IPS-NIHi7 (cell line): Measurements from ENCODE around the gene PRDX5.

ENCODE experiments used
- DNase-seq: peaks from one replicate; pipeline ENCODE4 v3.0.0; 2012; ENCODE audit warnings: mixed read lengths; ENCODE audit errors: extremely low spot score

PRDX5 gene

DNA sequence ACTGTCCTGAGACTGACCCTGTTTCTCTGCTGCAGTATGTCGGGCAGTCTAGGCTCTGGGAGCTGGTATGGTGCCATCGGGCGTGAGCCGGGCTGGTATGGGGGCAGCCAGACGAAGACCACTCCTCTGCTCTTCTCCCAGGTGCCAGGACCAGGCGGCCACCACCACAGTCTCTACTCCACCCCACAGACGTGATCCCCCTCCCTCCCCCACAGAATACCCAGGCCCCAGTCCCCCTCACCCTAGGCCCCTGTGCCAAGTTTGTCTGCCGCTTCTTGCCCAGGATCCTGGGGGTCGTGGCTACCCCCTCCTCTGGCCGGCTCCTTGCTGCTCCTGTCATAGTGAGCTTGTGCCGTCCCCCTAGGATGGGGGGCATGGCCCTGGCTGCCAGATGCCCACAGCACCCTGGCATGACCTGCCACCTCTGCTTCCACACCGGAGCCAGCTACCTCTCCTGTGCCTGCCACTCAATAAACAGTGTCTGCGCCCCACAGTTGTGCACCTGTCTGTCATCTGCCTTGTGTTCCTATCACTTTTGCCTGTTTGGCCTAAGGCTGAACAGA lies 28.8 kb upstream of the PRDX5 start:
- no peak for DNase-seq

DNA sequence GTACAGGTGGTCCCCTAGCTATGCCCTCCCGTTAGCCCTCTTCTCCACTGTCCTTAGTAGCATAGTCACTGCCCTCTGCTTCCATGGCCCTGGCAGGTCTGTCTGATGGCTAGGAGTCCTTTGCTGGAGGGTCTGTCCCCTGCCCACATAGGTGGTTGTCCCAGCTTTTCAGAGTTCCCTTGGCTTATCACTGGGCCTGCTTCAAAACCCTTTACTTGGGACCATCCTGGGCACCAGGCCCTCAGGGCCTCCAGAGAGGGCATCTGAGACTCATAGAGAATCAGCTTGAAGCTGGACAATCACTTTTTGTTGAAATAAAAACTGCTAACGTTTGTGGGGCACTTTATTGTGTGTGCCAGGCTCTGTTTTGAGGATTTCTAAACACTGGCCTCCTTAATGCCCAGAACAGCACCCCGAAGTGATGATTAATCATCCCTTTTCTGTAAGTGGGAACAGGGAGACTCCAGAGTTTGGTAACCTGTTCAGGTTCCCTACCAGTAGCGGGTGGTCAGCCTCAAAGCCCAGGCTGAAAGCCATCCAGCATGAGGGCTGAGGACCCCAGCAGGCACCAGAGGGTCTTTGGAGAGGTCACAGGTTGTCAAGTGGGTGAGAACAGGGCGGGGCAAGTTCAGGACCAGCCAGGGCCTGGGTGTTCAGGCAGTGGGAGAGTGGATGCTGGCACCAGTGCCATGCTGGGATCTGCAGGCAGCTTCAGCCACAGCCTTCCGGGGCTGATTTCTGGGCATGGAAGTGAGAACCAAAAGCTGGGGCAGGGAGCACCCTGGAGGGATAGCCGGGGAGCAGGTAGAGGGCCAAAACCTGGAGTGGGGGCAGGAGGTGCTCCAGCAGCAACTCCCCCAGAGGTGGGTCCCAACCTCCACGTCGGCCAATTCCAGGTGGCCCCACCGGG lies 27.3 kb upstream of the PRDX5 start:
- DNase-seq, result no peak

DNA sequence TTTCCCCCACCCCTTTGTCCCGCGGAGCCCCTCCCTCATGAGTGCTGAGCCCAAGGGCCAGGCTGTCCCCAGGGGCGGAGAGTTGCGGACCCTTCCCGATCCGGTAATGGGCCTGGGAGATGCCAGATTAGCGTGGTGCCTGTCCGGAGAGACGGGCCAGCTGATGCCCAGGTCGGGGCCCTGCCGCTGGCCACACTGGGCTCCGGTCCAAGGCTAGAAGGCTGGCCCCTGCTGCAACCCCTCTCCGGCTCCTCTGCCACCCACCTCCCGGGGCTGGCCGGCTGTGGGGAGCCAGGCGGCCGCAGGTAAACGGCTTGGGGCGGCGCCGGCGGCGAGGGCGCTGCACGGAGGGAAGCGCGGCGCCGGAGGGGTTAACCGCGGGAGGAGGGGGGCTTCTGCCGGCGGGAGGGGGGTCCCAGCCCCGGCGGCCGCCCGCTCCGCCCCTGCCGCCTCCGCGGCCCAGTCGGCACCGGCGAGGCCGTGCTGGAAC lies 26.6 kb upstream of the PRDX5 start, which contains the start of gene KCNK4:
Gene KCNK4 (plus strand): TSS at position 41 of the 490 bp plus-strand sequence. CDS start 1,717 bp downstream, outside the sequence.
- DNase-seq, result no peak

DNA sequence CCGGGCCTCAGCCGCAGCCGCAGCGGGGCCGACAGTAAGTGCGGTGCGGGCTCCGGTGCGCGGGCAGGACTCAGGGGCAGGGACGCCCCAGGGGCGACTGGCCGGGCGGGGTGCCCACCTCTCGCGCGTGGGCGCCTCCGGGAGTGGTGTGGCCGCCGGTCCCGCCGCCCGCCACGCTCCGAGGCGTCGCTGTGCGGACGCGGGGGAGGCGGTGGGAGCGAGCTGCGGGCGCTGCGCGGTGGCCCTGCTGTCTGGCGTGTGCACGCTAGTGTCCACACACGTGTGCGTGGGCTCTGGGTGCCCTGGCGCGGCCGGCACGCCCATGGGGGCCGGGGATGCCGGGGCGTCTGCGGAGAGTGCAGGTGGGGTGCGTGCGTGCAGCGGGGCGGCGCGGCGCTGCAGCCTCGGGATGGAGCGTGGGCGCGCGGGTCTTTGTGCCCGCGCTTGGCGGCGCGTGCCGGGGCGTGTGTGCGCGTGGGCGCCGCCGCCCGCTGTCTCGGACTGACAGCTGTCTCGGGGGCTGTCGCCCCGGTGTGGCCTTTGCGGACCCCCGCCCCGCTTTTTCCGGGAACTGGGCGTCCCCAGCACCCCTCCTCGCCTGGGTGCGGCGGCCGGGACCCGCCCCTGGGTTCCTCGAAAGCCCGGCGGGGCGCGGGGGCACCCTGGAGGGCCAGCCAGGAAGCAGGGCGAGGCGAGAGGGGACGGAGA lies 26.0 kb upstream of the PRDX5 start:
- no peak for DNase-seq

DNA sequence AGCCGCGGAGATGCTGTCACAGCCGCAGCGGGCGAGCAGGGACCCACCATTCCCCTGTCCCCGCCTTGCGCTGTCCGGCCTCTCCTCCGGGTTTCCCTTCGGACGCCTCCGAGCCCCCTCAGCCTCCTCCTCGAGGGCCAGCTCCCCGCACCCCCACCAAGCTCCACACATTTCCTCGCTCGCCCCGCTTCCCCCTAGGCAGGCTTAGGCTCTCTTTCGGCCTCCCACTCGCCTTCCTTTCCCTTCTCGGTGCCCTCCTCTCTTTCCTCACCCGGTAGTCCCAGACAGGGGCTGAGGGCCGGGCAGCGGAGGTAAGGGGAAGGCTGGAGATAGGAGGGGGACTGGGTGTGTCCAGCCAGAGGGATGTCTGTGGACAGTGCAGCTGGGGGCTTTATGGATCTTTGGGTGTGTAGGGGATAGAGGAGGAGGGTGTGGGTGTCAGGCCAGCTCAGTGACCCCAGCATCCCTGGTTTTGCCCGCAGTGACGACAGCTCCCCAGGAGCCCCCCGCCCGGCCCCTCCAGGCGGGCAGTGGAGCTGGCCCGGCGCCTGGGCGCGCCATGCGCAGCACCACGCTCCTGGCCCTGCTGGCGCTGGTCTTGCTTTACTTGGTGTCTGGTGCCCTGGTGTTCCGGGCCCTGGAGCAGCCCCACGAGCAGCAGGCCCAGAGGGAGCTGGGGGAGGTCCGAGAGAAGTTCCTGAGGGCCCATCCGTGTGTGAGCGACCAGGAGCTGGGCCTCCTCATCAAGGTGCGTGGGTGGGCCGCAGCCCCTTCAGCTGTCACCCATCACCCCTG lies 25.3 kb upstream of the PRDX5 start:
- DNase-seq, result no peak

DNA sequence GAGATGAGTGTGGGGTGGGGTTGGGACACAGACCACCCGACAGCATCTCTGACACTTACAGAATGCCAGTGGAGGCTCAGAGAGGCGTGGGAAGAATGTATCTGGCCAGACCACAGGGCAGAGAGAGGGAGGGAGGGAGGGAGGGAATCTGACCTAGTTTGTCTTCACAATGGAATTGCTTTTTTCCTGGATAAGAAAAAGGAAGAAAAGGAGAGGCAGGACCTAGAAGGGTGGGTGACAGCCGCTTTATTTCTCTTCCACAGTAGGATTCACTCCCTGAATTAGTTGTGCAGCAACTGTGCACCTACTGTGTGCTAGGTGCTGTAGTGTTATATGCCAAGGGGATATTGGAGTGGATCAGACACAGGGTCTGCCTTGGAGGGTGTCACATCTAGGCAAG lies 23.1 kb upstream of the PRDX5 start:
- no peak for DNase-seq

DNA sequence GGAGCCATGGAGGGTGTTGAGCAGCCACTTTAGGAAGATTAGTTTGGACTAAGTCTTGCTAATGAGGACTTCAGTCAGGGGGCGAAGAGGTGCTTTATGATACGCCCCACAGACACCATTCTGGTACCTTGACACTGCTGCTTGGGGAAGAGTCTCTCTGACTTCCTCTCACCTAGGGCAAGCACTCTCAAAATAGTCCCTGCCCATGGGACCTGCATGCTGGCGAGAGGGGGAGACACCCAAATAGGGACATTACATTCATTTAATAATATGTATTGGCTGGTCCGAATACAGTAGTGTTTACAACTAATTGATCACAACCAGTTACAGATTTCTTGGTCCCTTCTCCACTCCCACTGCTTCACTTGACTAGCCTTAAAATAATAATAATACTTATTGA lies 22.2 kb upstream of the PRDX5 start:
- DNase-seq, result no peak

DNA sequence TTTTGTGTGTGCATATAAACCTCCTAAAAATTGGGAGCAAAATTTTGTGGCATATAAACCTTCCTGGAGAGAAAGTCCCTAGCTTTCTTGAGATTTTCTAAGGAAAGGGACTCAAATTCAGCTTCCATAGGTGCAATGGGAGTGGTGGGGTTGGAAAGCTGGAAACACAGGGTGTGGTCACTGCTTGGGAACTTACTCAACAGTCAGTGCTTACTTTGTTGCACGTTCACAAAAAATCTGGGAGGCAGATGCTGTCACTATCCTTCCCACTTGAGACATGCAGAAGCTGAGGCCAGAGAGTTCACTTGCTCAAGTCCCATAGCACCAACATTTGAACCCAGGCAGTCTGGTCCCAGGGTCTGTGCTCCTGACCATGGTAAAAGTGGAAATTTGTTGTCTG lies 21.7 kb upstream of the PRDX5 start:
- DNase-seq, result no peak

DNA sequence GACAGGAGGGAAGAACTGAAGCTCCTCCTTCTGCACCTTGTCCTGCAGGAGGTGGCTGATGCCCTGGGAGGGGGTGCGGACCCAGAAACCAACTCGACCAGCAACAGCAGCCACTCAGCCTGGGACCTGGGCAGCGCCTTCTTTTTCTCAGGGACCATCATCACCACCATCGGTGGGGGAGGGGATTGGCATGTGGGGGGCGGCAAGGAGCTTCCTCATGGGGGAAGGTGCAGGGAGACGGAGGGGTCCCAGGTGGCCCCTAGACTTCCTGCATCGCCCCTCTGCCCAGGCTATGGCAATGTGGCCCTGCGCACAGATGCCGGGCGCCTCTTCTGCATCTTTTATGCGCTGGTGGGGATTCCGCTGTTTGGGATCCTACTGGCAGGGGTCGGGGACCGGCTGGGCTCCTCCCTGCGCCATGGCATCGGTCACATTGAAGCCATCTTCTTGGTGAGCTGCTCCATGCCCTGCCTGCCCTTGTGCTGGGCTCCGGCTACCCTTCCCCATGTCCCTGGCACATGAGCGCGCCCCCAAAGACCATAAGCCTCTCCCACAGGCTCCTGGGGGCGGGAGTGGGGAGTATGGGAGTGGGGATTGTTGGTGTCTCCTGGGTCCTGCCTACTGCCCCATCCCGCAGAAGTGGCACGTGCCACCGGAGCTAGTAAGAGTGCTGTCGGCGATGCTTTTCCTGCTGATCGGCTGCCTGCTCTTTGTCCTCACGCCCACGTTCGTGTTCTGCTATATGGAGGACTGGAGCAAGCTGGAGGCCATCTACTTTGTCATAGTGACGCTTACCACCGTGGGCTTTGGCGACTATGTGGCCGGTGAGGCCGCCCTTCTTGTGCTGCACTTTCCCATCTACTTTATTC lies 20.9 kb upstream of the PRDX5 start:
- DNase-seq, result no peak

DNA sequence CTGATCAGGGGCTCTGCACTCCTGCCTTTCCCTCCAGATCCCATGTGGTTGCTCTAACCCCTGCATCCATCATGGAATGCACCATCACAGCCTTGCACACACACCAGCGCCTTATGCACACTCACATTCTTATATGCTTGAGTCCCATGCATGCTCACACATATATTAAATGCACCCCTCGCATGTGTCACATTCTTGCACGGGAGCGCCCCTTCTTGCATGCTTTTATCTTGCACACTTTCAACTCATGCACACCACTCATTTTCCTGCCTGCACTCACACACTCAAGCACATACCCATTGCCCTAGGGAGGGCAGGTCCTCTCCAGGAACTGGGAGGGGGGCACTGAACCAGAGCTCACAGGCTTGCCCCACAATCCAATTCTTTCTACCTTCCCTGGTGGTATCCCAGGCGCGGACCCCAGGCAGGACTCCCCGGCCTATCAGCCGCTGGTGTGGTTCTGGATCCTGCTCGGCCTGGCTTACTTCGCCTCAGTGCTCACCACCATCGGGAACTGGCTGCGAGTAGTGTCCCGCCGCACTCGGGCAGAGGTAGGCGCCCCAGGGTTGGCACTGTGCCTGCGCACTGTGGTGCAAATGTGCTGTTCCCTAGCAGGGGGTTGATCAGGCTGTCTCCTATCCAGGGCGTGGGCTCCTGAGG lies 20.1 kb upstream of the PRDX5 start:
- no peak for DNase-seq

DNA sequence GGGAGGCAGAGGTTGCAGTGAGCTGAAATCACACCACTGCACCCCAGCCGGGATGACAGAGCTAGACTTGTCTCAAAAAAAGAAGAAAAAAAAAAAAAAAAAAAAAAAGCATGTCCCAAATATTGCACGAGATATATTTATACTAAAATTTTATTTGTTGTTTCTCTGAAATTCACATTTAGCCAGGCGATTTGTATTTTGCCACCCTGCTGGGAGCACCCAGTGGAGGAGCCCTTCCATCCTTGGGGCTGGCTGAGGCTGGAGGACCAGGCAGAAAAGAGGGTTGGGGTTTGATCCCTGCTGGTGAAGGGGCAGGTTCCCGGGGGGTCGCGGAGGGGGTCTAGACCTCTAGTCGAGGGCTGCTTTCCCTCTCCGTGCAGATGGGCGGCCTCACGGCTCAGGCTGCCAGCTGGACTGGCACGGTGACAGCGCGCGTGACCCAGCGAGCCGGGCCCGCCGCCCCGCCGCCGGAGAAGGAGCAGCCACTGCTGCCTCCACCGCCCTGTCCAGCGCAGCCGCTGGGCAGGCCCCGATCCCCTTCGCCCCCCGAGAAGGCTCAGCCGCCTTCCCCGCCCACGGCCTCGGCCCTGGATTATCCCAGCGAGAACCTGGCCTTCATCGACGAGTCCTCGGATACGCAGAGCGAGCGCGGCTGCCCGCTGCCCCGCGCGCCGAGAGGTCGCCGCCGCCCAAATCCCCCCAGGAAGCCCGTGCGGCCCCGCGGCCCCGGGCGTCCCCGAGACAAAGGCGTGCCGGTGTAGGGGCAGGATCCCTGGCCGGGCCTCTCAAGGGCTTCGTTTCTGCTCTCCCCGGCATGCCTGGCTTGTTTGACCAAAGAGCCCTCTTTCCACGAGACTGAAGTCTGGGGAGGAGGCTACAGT lies 18.7 kb upstream of the PRDX5 start:
- no peak for DNase-seq

DNA sequence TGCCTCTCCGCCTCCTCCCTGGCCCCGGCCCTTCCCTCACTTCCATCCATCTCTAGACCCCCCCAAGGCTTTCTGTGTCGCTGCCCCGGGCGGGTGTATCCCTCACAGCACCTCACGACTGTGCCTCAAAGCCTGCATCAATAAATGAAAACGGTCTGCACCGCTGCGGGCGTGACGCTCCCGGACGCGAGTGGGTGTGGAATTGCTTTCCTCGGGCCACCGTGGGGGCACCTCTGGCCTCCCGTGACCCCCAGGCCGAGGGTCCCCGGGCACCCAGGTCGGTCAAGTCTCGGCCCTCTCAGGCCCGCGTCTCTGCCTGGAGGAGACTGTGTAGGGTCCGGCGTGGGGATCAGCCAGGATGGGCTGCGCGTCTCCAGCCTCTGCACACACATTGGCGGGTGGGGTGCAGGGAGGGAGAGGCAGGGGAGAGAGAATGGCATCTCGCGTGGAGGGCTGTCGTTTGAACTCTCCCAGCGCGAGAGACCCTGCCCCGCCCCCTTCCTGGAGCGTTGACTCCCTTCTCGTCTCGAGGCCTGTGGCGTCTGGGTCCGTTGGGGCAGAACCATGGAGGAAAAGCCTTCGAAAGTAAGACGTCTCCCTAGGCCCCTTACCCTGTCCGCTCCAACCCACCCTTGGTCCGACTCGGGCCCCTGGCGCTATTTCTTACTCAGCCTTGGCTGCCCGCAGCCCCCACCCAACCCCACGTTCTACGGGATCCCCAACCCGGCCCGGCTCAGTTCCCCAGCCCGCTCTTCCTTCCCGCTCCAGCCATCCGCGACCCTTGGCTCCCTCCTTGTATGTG lies 17.9 kb upstream of the PRDX5 start, which contains the start of gene CATSPERZ:
Gene CATSPERZ (plus strand): TSS at position 512 of the 802 bp plus-strand sequence. CDS start 53 bp downstream, at position 565.
- DNase-seq, result peak; percentile 46

DNA sequence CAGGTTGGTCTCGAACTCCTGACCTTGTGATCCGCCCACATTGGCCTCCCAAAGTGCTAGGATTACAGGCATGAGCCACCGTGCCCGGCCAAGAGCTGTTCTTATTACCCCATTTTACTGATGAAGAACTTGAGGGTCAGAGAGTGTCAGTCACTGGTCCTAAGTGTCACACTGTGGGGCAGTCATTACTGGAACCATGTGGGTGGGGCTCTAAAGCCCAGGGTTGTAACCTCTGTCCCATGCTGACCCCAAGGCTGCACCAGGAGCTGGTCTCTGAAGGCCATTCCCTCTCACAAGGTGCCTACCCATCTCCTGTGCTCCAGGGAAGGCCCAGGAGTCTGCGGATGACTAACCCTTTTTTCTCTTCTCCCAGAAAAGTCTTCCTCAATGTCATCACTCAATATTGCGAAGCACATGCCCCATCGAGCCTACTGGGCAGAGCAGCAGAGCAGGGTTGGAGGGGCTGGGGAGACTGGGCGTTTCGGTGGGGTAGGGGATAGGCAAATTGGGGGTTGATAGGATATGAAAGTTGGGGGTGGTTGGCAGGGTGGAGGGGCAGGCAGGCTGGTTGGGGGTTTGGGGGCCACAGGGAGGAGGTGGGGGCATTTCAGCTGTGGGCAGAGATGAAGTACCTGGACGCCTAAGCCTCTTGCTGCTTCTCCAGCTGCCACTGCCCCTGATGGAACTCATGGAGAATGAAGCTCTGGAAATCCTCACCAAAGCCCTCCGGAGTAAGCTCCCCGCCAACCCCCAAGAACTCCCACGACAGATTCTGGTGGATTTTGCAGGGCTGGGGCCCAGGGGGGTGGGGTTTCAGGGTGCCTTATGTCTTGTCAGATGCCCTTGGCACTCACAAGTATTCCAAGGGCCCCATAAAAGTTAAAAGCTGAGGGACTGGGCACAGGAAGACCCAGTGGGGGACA lies 14.6 kb upstream of the PRDX5 start:
- DNase-seq, result no peak

DNA sequence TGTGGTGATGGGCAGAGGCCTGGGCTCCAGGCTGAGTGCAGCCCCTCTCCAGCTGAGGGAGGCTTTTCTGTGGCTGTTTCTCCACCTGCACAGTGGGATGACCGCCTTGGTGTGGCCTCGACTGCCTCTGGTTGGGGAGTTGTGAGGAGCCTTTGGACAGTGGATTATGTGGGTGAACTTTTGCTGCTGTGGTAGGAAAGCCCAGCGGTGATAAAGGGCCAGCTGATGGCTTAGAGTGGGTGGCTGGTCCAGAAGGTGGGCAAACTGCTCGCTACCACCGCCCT lies 13.9 kb upstream of the PRDX5 start:
- DNase-seq, result no peak

DNA sequence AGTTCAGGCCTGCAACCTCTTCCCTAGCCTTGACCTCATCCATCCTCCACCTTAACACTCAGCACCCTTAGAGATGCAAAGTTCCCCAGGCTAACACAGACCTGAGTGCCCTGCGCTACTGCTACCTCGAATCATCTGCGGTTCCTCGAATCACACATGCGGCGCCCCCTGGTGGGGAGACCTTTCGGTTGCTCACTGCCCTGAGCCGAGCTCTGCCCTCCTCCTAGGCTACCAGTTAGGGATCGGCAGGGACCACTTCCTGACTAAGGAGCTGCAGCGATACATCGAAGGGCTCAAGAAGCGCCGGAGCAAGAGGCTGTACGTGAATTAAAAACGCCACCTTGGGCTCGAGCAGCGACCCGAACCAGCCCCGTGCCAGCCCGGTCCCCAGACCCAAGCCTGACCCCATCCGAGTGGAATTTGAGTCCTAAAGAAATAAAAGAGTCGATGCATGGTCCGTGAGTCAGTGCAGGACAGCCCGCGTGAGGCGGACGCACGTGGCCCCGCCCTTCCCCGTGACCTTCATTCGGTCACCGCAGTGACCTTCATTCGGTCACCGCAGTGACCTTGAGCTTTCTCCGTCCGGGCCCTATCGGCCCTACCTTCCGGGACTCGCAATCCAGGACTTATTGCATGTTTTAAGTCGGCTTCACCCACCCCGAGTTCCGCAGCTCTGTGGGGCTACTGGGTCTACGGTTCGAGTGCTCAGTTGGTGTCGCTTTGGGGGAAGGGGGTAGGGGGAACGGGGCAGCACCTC lies 13.4 kb upstream of the PRDX5 start:
- peak; percentile 86 for DNase-seq

DNA sequence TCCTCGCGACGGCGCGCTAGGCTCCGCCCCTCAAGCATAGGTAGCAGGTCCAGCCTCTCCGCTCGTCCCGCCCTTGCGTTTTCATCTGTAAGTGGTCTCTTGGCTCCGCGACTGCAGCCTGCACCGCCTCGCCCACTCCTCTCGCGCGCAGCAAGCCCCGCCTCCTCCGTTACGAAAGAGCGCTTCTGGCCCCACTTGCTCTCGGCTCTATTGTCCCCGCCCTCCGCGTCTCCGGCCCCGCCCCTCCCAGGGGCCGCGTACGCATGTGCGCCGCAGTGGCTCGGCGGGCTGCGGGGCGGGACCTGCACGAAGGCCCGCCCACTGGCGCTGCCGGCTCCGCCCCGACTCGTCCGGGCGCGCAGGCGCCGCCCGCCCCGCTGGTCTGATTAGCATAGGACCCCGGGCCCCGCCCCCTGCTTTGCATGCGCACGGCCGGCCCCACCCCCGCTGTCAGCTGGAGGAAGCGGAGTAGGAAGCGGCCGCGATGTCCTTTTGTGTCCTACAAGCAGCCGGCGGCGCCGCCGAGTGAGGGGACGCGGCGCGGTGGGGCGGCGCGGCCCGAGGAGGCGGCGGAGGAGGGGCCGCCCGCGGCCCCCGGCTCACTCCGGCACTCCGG lies 12.7 kb upstream of the PRDX5 start, which contains the start of gene ESRRA:
Gene ESRRA (plus strand): TSS at position 450 of the 616 bp plus-strand sequence. CDS start 1,656 bp downstream, outside the sequence.
- peak; percentile 95 for DNase-seq
